OCI-LY3 (cell line): ENCODE data around the gene HEXA.

Experiments
- EZH2phosphoT487 ChIP-seq: fragments of 200-600 bp; shearing (Covaris generic); IDR thresholded peaks from 2 replicates; pipeline ENCODE4 v1.6.1; 2018; ENCODE audit warnings: antibody characterized with exemption, mixed run types, low read depth
- TF ChIP-seq, protein P1 (sequence below): fragments of 200-600, 300-600 bp; sonication (generic); IDR thresholded peaks from 2 replicates; pipeline ENCODE4 v1.5.1; 2014; ENCODE audit warnings: antibody characterized with exemption, low read length, low read depth

DNA sequence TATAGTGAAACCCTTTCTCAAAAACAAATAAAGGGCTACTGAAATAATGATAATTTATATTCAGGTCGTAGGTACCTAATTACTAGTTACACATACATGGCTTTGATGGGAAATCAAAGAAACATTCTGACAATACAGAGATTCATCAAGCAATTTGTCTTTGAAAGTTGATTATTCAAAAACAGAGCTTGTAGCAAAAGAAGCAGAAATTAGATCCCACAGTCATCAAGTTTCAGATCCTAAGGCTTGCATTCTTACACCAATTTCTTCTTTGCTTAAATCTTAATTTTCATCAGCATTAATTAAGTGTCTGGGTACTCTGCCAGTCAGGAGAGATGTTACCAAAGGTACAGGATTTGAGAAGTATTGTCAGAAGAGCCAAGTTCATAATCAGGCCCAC is 1.5 kb upstream of the HEXA start:
- no peak for TF ChIP-seq EZH2phosphoT487
- TF ChIP-seq, protein P1, sequence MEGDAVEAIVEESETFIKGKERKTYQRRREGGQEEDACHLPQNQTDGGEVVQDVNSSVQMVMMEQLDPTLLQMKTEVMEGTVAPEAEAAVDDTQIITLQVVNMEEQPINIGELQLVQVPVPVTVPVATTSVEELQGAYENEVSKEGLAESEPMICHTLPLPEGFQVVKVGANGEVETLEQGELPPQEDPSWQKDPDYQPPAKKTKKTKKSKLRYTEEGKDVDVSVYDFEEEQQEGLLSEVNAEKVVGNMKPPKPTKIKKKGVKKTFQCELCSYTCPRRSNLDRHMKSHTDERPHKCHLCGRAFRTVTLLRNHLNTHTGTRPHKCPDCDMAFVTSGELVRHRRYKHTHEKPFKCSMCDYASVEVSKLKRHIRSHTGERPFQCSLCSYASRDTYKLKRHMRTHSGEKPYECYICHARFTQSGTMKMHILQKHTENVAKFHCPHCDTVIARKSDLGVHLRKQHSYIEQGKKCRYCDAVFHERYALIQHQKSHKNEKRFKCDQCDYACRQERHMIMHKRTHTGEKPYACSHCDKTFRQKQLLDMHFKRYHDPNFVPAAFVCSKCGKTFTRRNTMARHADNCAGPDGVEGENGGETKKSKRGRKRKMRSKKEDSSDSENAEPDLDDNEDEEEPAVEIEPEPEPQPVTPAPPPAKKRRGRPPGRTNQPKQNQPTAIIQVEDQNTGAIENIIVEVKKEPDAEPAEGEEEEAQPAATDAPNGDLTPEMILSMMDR = no peak
